Endodermal cell (in vitro differentiated cells): ENCODE results near the gene GPC3. TPM values are rescaled to one million over a fixed set of nuclear protein-coding genes. Genes with fewer than 3 reads are reported as not detected.

ENCODE experiments used
- DNase-seq: peaks from one replicate; pipeline ENCODE4 v3.0.0-alpha.2; 2017
- H3K27ac ChIP-seq: 2 replicates; pipeline ENCODE4 v1.5.1; 2013; ENCODE audit warnings: mild to moderate bottlenecking, low read depth, low read length, moderate library complexity
- H3K27me3 ChIP-seq: 2 replicates; pipeline ENCODE4 v1.6.1; 2013; ENCODE audit warnings: mild to moderate bottlenecking, low read length, moderate library complexity; ENCODE audit not compliant: insufficient read depth, control insufficient read depth, poor library complexity, severe bottlenecking
- H3K36me3 ChIP-seq: 2 replicates; pipeline ENCODE4 v1.7.0; 2013; ENCODE audit warnings: mild to moderate bottlenecking, low read length, moderate library complexity; ENCODE audit not compliant: control insufficient read depth, insufficient read depth
- H3K4me1 ChIP-seq: one replicate; pipeline ENCODE4 v1.7.0; 2013; ENCODE audit warnings: low read length; ENCODE audit not compliant: control insufficient read depth, insufficient read depth
- H3K4me3 ChIP-seq: 2 replicates; pipeline ENCODE4 v1.5.1; 2013; ENCODE audit warnings: mild to moderate bottlenecking, low read length, moderate library complexity
- H3K9ac ChIP-seq: 2 replicates; pipeline ENCODE4 v1.6.1; 2013; ENCODE audit warnings: mild to moderate bottlenecking, low read length, moderate library complexity; ENCODE audit not compliant: poor library complexity, severe bottlenecking; ENCODE audit errors: extremely low read depth
- H3K9me3 ChIP-seq: 2 replicates; pipeline ENCODE4 v1.6.1; 2013; ENCODE audit warnings: mild to moderate bottlenecking, low read length, moderate library complexity; ENCODE audit not compliant: control insufficient read depth
- H3K27ac Mint-ChIP-seq: 2 replicates; pipeline ENCODE4 v1.8.0; 2020; ENCODE audit warnings: mixed read lengths
- H3K27me3 Mint-ChIP-seq: 2 replicates; pipeline ENCODE4 v1.8.0; 2021; ENCODE audit warnings: mild to moderate bottlenecking, mixed read lengths; ENCODE audit not compliant: insufficient read depth
- H3K36me3 Mint-ChIP-seq: 2 replicates; pipeline ENCODE4 v1.8.0; 2020; ENCODE audit warnings: low read depth, mixed read lengths
- H3K4me1 Mint-ChIP-seq: 2 replicates; pipeline ENCODE4 v1.8.0; 2020; ENCODE audit warnings: mixed read lengths
- H3K4me3 Mint-ChIP-seq: 2 replicates; pipeline ENCODE4 v1.8.0; 2020; ENCODE audit warnings: mild to moderate bottlenecking, moderate library complexity, mixed read lengths
- H3K9me3 Mint-ChIP-seq: 2 replicates; pipeline ENCODE4 v1.8.0; 2020; ENCODE audit warnings: mild to moderate bottlenecking, mixed read lengths
- WGBS, 2 experiments: methylation state at CpG; one replicate each; pipeline versions ENCODE4 v1.1.5 to v1.1.7; 2013; ENCODE audit warnings: missing lambda C conversion rate in 2 of 2, mixed read lengths in 1 of 2; ENCODE audit not compliant: insufficient coverage in 1 of 2, insufficient read length in 1 of 2; 5-methylcytosine and 5-hydroxymethylcytosine counted together
- total RNA-seq, 2 donors: library from RNA; stranded (reverse); fragmentation: NEBNext Ultra II Directional in 1 of 2; extraction: Animal tissue kit (Norgen Biotek cat#: 25700) in 1 of 2; gene quantifications; 2 replicates in 1 of 2; 3 replicates in 1 of 2; pipeline ENCODE4 v1.2.1, GENCODE V29; 2021
- TF ChIP-seq, protein P1 (sequence below): fragments of 200-600 bp; sonication (generic); conservative IDR thresholded peaks from 2 replicates; pipeline ENCODE4 v1.5.0; 2021; ENCODE audit warnings: antibody characterized with exemption, mild to moderate bottlenecking

The GPC3 gene
- total RNA-seq, 2 donors from 2014 or later = 39.5 to 125 TPM

DNA sequence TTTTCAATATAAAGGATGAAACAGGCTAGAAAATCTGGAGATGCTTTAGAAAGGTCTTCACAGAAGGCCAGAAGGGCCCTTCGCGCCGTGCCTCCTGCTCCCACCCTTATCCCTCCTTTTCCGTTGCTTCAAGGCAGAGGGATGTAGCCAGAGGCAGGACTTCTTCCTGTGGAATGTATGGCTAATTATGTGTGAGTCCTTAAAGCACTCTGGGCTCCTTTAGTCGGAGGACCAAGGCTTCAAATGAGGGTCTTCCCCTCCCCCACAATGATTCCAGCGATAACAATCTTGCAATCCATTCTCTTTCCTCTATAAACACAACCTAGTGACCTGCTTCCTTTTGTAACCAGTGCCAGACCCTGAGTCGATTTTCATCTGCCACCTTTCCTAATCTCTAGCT, 103.5 kb downstream of the GPC3 start:
- Histone ChIP-seq H3K9ac (no peak overlapping the region), H3K27me3 (no peaks in the 10 kb centered on the region), H3K27ac (no peak overlapping the region), H3K9me3 (no peaks in the 10 kb centered on the region), H3K36me3 (no peaks in the 10 kb centered on the region), H3K4me1 (no peaks in the 10 kb centered on the region), H3K4me3 (no peak overlapping the region)
- Mint-ChIP-seq H3K27ac (no peak overlapping the region), H3K9me3 (no peaks in the 10 kb centered on the region), H3K36me3 (no peaks in the 10 kb centered on the region), H3K4me3 (no peak overlapping the region), H3K27me3 (no peaks in the 10 kb centered on the region), H3K4me1 (peaks cover 30% of the 10 kb centered on the region)
- TF ChIP-seq, protein P1, sequence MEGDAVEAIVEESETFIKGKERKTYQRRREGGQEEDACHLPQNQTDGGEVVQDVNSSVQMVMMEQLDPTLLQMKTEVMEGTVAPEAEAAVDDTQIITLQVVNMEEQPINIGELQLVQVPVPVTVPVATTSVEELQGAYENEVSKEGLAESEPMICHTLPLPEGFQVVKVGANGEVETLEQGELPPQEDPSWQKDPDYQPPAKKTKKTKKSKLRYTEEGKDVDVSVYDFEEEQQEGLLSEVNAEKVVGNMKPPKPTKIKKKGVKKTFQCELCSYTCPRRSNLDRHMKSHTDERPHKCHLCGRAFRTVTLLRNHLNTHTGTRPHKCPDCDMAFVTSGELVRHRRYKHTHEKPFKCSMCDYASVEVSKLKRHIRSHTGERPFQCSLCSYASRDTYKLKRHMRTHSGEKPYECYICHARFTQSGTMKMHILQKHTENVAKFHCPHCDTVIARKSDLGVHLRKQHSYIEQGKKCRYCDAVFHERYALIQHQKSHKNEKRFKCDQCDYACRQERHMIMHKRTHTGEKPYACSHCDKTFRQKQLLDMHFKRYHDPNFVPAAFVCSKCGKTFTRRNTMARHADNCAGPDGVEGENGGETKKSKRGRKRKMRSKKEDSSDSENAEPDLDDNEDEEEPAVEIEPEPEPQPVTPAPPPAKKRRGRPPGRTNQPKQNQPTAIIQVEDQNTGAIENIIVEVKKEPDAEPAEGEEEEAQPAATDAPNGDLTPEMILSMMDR = no peak
- WGBS, 2 experiments = 70 to 83% methylated on average over 1 to 6 of the region's 7 CpGs
- peak; percentile 53 for DNase-seq

DNA sequence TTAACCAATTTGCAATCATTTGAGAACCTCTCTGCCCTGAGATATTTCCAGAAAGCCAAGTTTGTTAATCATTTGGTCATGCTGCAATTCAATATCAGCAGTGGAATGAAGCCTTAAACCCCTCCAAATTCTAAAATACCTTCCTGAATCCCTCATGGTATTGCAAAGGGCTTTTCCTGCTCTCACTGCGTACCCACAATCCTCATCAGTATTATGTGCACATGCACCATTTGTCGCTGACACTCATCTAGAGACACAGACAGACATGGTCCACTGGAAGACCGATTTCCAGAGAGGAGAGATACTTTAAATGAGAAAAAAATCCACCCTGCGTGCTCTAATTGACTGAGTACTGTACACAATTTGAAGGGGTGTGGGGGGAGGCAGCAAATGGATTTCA, 104.4 kb downstream of the GPC3 start:
- no peak overlapping the region for H3K4me3 ChIP-seq
- Mint-ChIP-seq H3K4me3 (no peak overlapping the region), H3K27me3 (no peaks in the 10 kb centered on the region), H3K4me1 (peaks cover 37% of the 10 kb centered on the region), H3K36me3 (no peaks in the 10 kb centered on the region), H3K27ac (no peak overlapping the region), H3K9me3 (no peaks in the 10 kb centered on the region)
- H3K36me3 ChIP-seq = no peaks in the 10 kb centered on the region
- H3K27ac ChIP-seq = no peak overlapping the region
- DNase-seq = no peak
- H3K9me3 ChIP-seq = no peaks in the 10 kb centered on the region
- H3K4me1 ChIP-seq = no peaks in the 10 kb centered on the region
- TF ChIP-seq, protein P1 = no peak
- WGBS, 2 experiments = 96% methylated on average over 4 of the region's 4 CpGs; no CpG with 5 or more reads in 1 of the 2 experiments
- H3K9ac ChIP-seq = no peak overlapping the region
- no peaks in the 10 kb centered on the region for H3K27me3 ChIP-seq

DNA sequence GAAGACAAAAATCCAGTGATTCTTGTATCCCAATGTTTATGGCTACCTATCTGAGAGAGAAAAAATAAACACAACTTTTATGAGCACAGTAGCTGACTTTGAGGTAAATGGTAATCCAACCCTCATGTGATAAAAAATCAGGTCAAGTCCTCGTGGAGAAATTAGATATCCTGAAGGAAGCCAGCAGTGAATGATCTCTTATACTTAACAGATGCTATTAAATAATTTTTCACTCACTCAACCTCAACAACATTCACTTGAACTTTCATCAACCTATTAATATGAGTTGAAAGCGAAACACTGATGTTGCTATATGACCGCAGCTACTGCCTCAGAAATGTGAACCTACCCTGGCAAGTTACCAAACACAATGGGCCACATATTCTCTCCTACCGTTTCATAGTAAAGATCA, 105.4 kb downstream of the GPC3 start:
- Histone ChIP-seq H3K9ac (no peak overlapping the region), H3K9me3 (no peaks in the 10 kb centered on the region), H3K4me3 (no peak overlapping the region), H3K27me3 (no peaks in the 10 kb centered on the region), H3K4me1 (no peaks in the 10 kb centered on the region), H3K36me3 (no peaks in the 10 kb centered on the region), H3K27ac (no peak overlapping the region)
- TF ChIP-seq, protein P1 = no peak
- H3K4me3 Mint-ChIP-seq = no peak overlapping the region
- 67 to 73% methylated on average over 1 to 4 of the region's 4 CpGs for WGBS, 2 experiments
- no peaks in the 10 kb centered on the region for H3K9me3 Mint-ChIP-seq
- H3K27me3 Mint-ChIP-seq = no peaks in the 10 kb centered on the region
- DNase-seq = no peak
- peaks cover 42% of the 10 kb centered on the region for H3K4me1 Mint-ChIP-seq
- H3K36me3 Mint-ChIP-seq = no peaks in the 10 kb centered on the region
- H3K27ac Mint-ChIP-seq = no peak overlapping the region
